Esophagus muscularis mucosa (tissue), 3 donors: ENCODE measurements around the gene IL4R.

ENCODE experiments used
- CTCF ChIP-seq, 3 experiments: fragments of 200-600 bp in 2 of 3; fragments of 450-650 bp in 1 of 3; sonication (generic) in 2 of 3; IDR thresholded peaks; one replicate each; pipeline ENCODE4 v1.5.1; 2017 to 2019; ENCODE audit warnings: antibody characterized with exemption in 3 of 3, mild to moderate bottlenecking in 2 of 3, moderate library complexity in 1 of 3
- POLR2A ChIP-seq: fragments of 450-650 bp; IDR thresholded peaks from one replicate; pipeline ENCODE4 v1.6.1; 2017; ENCODE audit warnings: antibody characterized with exemption, moderate library complexity, mild to moderate bottlenecking, low read depth

GRCh38 chr16:27264151-27264550 lies 49.6 kb upstream of the IL4R start:
- no peak for TF ChIP-seq CTCF (IDR thresholded peaks at IDR 0.05)
- no peak for TF ChIP-seq POLR2A
